HepG2 (cell line): Measurements from ENCODE around the gene MTMR10. TPM values are rescaled to one million over a fixed set of nuclear protein-coding genes. Genes with fewer than 3 reads are reported as not detected.

Source experiments
- CENPX ChIP-seq: sonication (generic); formaldehyde crosslinking; IDR thresholded peaks from 2 replicates; pipeline ENCODE4 v1.9.0; 2021; ENCODE audit warnings: mild to moderate bottlenecking, missing genetic modification reagents, moderate library complexity
- DNMT1 ChIP-seq: sonication (generic); formaldehyde crosslinking; IDR thresholded peaks from 2 replicates; pipeline ENCODE4 v1.5.1; 2020; ENCODE audit warnings: mild to moderate bottlenecking, missing genetic modification reagents
- DPF2 ChIP-seq: sonication (generic); formaldehyde crosslinking; IDR thresholded peaks from 2 replicates; pipeline ENCODE4 v1.4.0; 2020; ENCODE audit warnings: mild to moderate bottlenecking, low read depth, missing genetic modification reagents, borderline replicate concordance
- GABPB1 ChIP-seq: IDR thresholded peaks from 2 replicates; pipeline ENCODE4 v1.6.1; 2016; ENCODE audit warnings: mild to moderate bottlenecking, missing genetic modification reagents, moderate library complexity, missing compliant biosample characterization
- KLF6 ChIP-seq: IDR thresholded peaks from 2 replicates; pipeline ENCODE4 v1.8.0; 2016; ENCODE audit warnings: missing biosample characterization, missing genetic modification reagents
- MEIS2 ChIP-seq: sonication (generic); formaldehyde crosslinking; IDR thresholded peaks from 2 replicates; pipeline ENCODE4 v1.9.0; 2021; ENCODE audit warnings: mild to moderate bottlenecking, missing genetic modification reagents
- NCOA1 ChIP-seq: sonication (generic); formaldehyde crosslinking; IDR thresholded peaks from 2 replicates; pipeline ENCODE4 v1.9.0; 2021; ENCODE audit warnings: missing genetic modification reagents
- PITX1 ChIP-seq: sonication (generic); formaldehyde crosslinking; IDR thresholded peaks from 2 replicates; pipeline ENCODE4 v1.5.1; 2020; ENCODE audit warnings: mild to moderate bottlenecking, missing genetic modification reagents
- RBM22 ChIP-seq: fragments of 200-400 bp; formaldehyde crosslinking; optimal IDR thresholded peaks from 2 replicates; pipeline ENCODE3; 2017; ENCODE audit warnings: mild to moderate bottlenecking, low read length, moderate library complexity
- REPIN1 ChIP-seq: sonication (generic); formaldehyde crosslinking; IDR thresholded peaks from 2 replicates; pipeline ENCODE4 v1.8.0; 2022; ENCODE audit warnings: missing genetic modification reagents, low read depth, mild to moderate bottlenecking, borderline replicate concordance
- SRY ChIP-seq: sonication (generic); formaldehyde crosslinking; IDR thresholded peaks from 2 replicates; pipeline ENCODE4 v1.8.0; 2022; ENCODE audit warnings: mild to moderate bottlenecking, missing genetic modification reagents
- ZNF317 ChIP-seq: sonication (generic); formaldehyde crosslinking; IDR thresholded peaks from 2 replicates; pipeline ENCODE4 v1.5.0; 2020; ENCODE audit warnings: mild to moderate bottlenecking, missing genetic modification reagents
- ZNF383 ChIP-seq: sonication (generic); formaldehyde crosslinking; IDR thresholded peaks from 2 replicates; pipeline ENCODE4 v1.4.0; 2020; ENCODE audit warnings: missing genetic modification reagents, mild to moderate bottlenecking, borderline replicate concordance
- ZNF569 ChIP-seq: sonication (generic); formaldehyde crosslinking; IDR thresholded peaks from 2 replicates; pipeline ENCODE4 v1.5.0; 2020; ENCODE audit warnings: mild to moderate bottlenecking, missing genetic modification reagents, moderate library complexity, borderline replicate concordance
- polyA plus RNA-seq, 8 experiments: library from polyadenylated mRNA; depleted of rRNA in 3 of 8; stranded (reverse) in 7 of 8; unstranded in 1 of 8; fragments of >200 nt; fragmentation: Illumina TruSeq in 4 of 8; extraction: Trizol in 4 of 8; gene quantifications; 2 replicates each; pipeline versions ENCODE4 v1.2.1 to v1.2.3, GENCODE V29; 2011 to 2016; ENCODE audit warnings: low read depth in 4 of 8, missing spikeins in 1 of 8, mixed read lengths in 1 of 8; ENCODE audit not compliant: insufficient read depth in 1 of 8
- total RNA-seq, 5 experiments: library from RNA; depleted of rRNA; stranded (reverse); fragments of >200 nt; fragmentation: Illumina TruSeq; extraction: Trizol; gene quantifications; 2 replicates each; pipeline ENCODE4 v1.2.3, GENCODE V29; 2016; ENCODE audit warnings: low read depth in 1 of 5
- TF ChIP-seq, protein P1 (sequence below): sonication (generic); formaldehyde crosslinking; conservative IDR thresholded peaks from 2 replicates; pipeline ENCODE4 v1.8.0; 2022; ENCODE audit warnings: missing genetic modification reagents
- TF ChIP-seq, protein P2 (sequence below): sonication (generic); formaldehyde crosslinking; conservative IDR thresholded peaks from 2 replicates; pipeline ENCODE4 v1.8.0; 2022; ENCODE audit warnings: mild to moderate bottlenecking, moderate library complexity, missing genetic modification reagents
- TF ChIP-seq, protein P3 (sequence below): sonication (generic); formaldehyde crosslinking; IDR thresholded peaks from 2 replicates; pipeline ENCODE4 v1.8.0; 2022; ENCODE audit warnings: missing genetic modification reagents, mild to moderate bottlenecking, moderate library complexity, borderline replicate concordance
- TF ChIP-seq, protein P4 (sequence below): sonication (generic); formaldehyde crosslinking; IDR thresholded peaks from 2 replicates; pipeline ENCODE4 v1.5.0; 2020; ENCODE audit warnings: mild to moderate bottlenecking, missing genetic modification reagents
- TF ChIP-seq, protein P5 (sequence below): sonication (generic); formaldehyde crosslinking; IDR thresholded peaks from 2 replicates; pipeline ENCODE4 v1.8.0; 2022; ENCODE audit warnings: missing genetic modification reagents, mild to moderate bottlenecking, borderline replicate concordance

Gene MTMR10
- total and polyA plus RNA-seq, 2 of the 13 experiments (the other 11 are each of a cell fraction or from before 2014, with no cell fraction given): 10.2 to 17.4 TPM

DNA sequence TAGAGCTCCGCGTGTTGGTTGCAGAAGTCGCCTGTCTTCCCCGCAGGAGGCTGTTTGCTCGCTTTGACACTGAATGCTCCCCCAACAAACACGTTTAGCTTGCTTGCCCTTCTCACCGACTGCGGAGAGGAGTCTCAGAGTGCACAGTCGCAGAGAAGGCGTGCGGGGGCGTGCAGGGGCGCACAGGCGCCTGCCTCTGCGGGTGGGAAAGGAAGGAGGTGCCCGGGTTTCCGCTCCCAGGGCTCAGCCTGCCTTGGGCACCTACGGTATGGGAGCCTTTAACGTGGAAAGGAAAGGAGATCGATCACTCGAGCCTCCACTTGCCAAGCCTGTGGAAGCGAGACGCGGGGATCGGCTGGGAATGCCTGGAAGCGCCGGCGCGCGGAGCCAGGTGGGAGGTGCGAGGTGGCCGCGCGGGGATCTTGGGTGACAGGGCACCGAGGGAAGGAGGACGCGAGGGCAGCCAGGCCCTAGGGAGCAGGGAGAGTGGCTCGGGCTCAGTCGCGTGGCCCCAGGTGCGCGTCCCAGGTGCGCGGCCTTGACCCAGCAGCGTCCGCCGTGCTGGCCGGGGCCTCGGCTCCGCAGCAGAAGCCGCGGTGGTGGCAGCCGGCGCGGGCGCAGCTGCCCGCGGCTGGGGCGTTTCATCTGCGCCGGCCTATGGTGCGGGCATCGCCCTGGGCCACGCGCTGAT lies 87.8 kb downstream of the MTMR10 start, which contains the start of gene FAN1 (continued):
- TF ChIP-seq, protein P1, sequence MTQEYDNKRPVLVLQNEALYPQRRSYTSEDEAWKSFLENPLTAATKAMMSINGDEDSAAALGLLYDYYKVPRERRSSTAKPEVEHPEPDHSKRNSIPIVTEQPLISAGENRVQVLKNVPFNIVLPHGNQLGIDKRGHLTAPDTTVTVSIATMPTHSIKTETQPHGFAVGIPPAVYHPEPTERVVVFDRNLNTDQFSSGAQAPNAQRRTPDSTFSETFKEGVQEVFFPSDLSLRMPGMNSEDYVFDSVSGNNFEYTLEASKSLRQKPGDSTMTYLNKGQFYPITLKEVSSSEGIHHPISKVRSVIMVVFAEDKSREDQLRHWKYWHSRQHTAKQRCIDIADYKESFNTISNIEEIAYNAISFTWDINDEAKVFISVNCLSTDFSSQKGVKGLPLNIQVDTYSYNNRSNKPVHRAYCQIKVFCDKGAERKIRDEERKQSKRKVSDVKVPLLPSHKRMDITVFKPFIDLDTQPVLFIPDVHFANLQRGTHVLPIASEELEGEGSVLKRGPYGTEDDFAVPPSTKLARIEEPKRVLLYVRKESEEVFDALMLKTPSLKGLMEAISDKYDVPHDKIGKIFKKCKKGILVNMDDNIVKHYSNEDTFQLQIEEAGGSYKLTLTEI (CRISPR knock-in tag): no peak
- TF ChIP-seq, protein P2, sequence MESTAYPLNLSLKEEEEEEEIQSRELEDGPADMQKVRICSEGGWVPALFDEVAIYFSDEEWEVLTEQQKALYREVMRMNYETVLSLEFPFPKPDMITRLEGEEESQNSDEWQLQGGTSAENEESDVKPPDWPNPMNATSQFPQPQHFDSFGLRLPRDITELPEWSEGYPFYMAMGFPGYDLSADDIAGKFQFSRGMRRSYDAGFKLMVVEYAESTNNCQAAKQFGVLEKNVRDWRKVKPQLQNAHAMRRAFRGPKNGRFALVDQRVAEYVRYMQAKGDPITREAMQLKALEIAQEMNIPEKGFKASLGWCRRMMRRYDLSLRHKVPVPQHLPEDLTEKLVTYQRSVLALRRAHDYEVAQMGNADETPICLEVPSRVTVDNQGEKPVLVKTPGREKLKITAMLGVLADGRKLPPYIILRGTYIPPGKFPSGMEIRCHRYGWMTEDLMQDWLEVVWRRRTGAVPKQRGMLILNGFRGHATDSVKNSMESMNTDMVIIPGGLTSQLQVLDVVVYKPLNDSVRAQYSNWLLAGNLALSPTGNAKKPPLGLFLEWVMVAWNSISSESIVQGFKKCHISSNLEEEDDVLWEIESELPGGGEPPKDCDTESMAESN (CRISPR knock-in tag): peak; percentile 95
- peak; percentile 85; the same call in 1 of the 2 replicates for TF ChIP-seq SRY
- peak; percentile 41; the same call in 1 of the 2 replicates for TF ChIP-seq KLF6 (CRISPR knock-in tag)
- peak; percentile 79; the same call in 1 of the 2 replicates for TF ChIP-seq REPIN1 (CRISPR knock-in tag)
- TF ChIP-seq, protein P3, sequence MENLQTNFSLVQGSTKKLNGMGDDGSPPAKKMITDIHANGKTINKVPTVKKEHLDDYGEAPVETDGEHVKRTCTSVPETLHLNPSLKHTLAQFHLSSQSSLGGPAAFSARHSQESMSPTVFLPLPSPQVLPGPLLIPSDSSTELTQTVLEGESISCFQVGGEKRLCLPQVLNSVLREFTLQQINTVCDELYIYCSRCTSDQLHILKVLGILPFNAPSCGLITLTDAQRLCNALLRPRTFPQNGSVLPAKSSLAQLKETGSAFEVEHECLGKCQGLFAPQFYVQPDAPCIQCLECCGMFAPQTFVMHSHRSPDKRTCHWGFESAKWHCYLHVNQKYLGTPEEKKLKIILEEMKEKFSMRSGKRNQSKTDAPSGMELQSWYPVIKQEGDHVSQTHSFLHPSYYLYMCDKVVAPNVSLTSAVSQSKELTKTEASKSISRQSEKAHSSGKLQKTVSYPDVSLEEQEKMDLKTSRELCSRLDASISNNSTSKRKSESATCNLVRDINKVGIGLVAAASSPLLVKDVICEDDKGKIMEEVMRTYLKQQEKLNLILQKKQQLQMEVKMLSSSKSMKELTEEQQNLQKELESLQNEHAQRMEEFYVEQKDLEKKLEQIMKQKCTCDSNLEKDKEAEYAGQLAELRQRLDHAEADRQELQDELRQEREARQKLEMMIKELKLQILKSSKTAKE (CRISPR knock-in tag): no peak
- no peak for TF ChIP-seq DPF2 (CRISPR knock-in tag)
- TF ChIP-seq CENPX: no peak
- peak; percentile 70 for TF ChIP-seq DNMT1 (CRISPR knock-in tag)
- TF ChIP-seq ZNF383 (CRISPR knock-in tag): 0 out of 2 replicates have a peak, but pooled peaks have one; percentile 64
- TF ChIP-seq ZNF569 (CRISPR knock-in tag): no peak
- TF ChIP-seq, protein P4, sequence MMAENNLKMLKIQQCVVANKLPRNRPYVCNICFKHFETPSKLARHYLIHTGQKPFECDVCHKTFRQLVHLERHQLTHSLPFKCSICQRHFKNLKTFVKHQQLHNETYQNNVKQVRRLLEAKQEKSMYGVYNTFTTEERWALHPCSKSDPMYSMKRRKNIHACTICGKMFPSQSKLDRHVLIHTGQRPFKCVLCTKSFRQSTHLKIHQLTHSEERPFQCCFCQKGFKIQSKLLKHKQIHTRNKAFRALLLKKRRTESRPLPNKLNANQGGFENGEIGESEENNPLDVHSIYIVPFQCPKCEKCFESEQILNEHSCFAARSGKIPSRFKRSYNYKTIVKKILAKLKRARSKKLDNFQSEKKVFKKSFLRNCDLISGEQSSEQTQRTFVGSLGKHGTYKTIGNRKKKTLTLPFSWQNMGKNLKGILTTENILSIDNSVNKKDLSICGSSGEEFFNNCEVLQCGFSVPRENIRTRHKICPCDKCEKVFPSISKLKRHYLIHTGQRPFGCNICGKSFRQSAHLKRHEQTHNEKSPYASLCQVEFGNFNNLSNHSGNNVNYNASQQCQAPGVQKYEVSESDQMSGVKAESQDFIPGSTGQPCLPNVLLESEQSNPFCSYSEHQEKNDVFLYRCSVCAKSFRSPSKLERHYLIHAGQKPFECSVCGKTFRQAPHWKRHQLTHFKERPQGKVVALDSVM (CRISPR knock-in tag): peak; percentile 76
- TF ChIP-seq ZNF317 (CRISPR knock-in tag): peak; percentile 91
- TF ChIP-seq GABPB1: peak; percentile 89
- TF ChIP-seq RBM22: peak; percentile 50
- TF ChIP-seq PITX1 (CRISPR knock-in tag): peak; percentile 58; the same call in 1 of the 2 replicates
- TF ChIP-seq NCOA1 (CRISPR knock-in tag): no peak
- TF ChIP-seq MEIS2 (CRISPR knock-in tag): peak; percentile 58; the same call in 1 of the 2 replicates
- TF ChIP-seq, protein P5, sequence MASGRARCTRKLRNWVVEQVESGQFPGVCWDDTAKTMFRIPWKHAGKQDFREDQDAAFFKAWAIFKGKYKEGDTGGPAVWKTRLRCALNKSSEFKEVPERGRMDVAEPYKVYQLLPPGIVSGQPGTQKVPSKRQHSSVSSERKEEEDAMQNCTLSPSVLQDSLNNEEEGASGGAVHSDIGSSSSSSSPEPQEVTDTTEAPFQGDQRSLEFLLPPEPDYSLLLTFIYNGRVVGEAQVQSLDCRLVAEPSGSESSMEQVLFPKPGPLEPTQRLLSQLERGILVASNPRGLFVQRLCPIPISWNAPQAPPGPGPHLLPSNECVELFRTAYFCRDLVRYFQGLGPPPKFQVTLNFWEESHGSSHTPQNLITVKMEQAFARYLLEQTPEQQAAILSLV (CRISPR knock-in tag): peak; percentile 79
